GM12891 (cell line): ENCODE data around the gene SMIM29.
"Not testable (repeated sequence)": the region's sequence is repeated elsewhere in the genome, so short reads cannot be mapped to it uniquely, and the experiment has no call there.

Experiments used
- PAX5 ChIP-seq: IDR thresholded peaks from 2 replicates; pipeline ENCODE4 v1.6.1; 2011; ENCODE audit warnings: low read length, moderate library complexity, mild to moderate bottlenecking; ENCODE audit not compliant: insufficient read depth, severe bottlenecking
- POLR2A ChIP-seq: IDR thresholded peaks from 2 replicates; pipeline ENCODE4 v1.6.1; 2011; ENCODE audit warnings: low read depth, low read length, control low read depth
- POLR2AphosphoS5 ChIP-seq: IDR thresholded peaks from 2 replicates; pipeline ENCODE4 v1.6.1; 2011; ENCODE audit warnings: low read depth, low read length, control low read depth
- POU2F2 ChIP-seq: IDR thresholded peaks from 2 replicates; pipeline ENCODE4 v1.6.1; 2011; ENCODE audit warnings: low read depth, mild to moderate bottlenecking, control low read depth, low read length, moderate library complexity
- SPI1 ChIP-seq: IDR thresholded peaks from 2 replicates; pipeline ENCODE4 v1.6.1; 2011; ENCODE audit warnings: low read depth, low read length, control low read depth
- TAF1 ChIP-seq: IDR thresholded peaks from 2 replicates; pipeline ENCODE4 v1.6.1; 2011; ENCODE audit warnings: low read depth, low read length, control low read depth

- not testable (repeated sequence) for TF ChIP-seq POLR2A, POLR2AphosphoS5, TAF1, PAX5, SPI1, POU2F2
Observed at GRCh38 chr6:34245761-34246140, 3.1 kb downstream of the SMIM29 start.
